K562 (cell line): Measurements from ENCODE around the gene DPAGT1. TPM values are rescaled to one million over a fixed set of nuclear protein-coding genes. Genes with fewer than 3 reads are reported as not detected.

Experiments
- ATAC-seq: fragments of 200-7000 bp; cut with Tn5 transposase; 3 replicates; pipeline ENCODE4 v1.9.1; 2020; ENCODE audit warnings: moderate library complexity
- BruUV-seq: library from RNA; stranded (reverse); fragments of 400-500 nt; replicated peaks from 2 replicates; lab custom pipeline; 2021; lab: Mats Ljungman, UMichigan
- CTCF ChIA-PET: fragments of 300-600 bp; formaldehyde crosslinking; extraction: SDS; loops from one replicate; lab custom pipeline; 2021; ENCODE audit warnings: low intra/inter-chr PET ratio; lab: Yijun Ruan, JAX
- POLR2A ChIA-PET: fragments of 300-600, 350-650 bp; sonication (Branson Sonifier 250); formaldehyde crosslinking; extraction: SDS; loops from one replicate; lab custom pipeline; 2021; ENCODE audit warnings: antibody characterized with exemption, inconsistent platforms; lab: Yijun Ruan, JAX
- DNase-seq, 4 experiments: peaks; one replicate each; pipeline versions ENCODE4 v3.0.0 to v3.0.0-alpha.2; 2011 to 2018; ENCODE audit warnings: low spot score in 3 of 4, mixed read lengths in 3 of 4; ENCODE audit errors: extremely low read depth in 1 of 4
- FAIRE-seq: peaks from 2 replicates; lab custom pipeline; 2011; peaks lifted over from hg19 to GRCh38; lab: Jason Lieb, UNC
- H2AFZ ChIP-seq: 2 replicates; pipeline ENCODE4 v1.6.0; 2011; ENCODE audit warnings: low read depth, low read length, control low read depth, inconsistent platforms
- H3K27ac ChIP-seq: fragments of 200-600 bp; 3 replicates; pipeline ENCODE4 v1.8.0; 2011; ENCODE audit warnings: low read depth, mild to moderate bottlenecking, control low read depth, inconsistent platforms, low read length, moderate library complexity, mixed read lengths; ENCODE audit errors: extremely low read depth
- H3K27me3 ChIP-seq, 2 experiments: fragments of 300-600 bp in 1 of 2; 2 replicates in 1 of 2; 3 replicates in 1 of 2; pipeline versions ENCODE4 v1.6.0 to v1.8.0; 2011; ENCODE audit warnings: inconsistent platforms in 2 of 2, low read length in 2 of 2, mild to moderate bottlenecking in 1 of 2, mixed read lengths in 1 of 2, moderate library complexity in 1 of 2; ENCODE audit not compliant: control insufficient read depth in 2 of 2, insufficient read depth in 2 of 2
- H3K36me3 ChIP-seq: fragments of 300-600 bp; 3 replicates; pipeline ENCODE4 v1.8.0; 2011; ENCODE audit warnings: mild to moderate bottlenecking, low read length, inconsistent platforms; ENCODE audit not compliant: control insufficient read depth, insufficient read depth
- H3K4me1 ChIP-seq, 2 experiments: fragments of 200-600 bp in 1 of 2; replicated peaks in 1 of 2; 2 replicates in 1 of 2; 3 replicates in 1 of 2; pipeline versions ENCODE4 v1.5.1 to v1.8.0; 2011; ENCODE audit warnings: inconsistent platforms in 2 of 2, low read length in 2 of 2, mild to moderate bottlenecking in 1 of 2, mixed read lengths in 1 of 2, moderate library complexity in 1 of 2; ENCODE audit not compliant: control insufficient read depth in 2 of 2, insufficient read depth in 2 of 2
- H3K4me2 ChIP-seq: 2 replicates; pipeline ENCODE4 v1.6.1; 2011; ENCODE audit warnings: low read length, control low read depth, inconsistent platforms, mixed read lengths; ENCODE audit not compliant: insufficient read depth
- H3K4me3 ChIP-seq: fragments of 200-600 bp; sonication (generic), shearing (Covaris generic); 2 replicates; pipeline ENCODE4 v1.5.1; 2016; ENCODE audit warnings: control low read depth, inconsistent platforms
- H3K79me2 ChIP-seq: fragments of 200-600 bp; 3 replicates; pipeline ENCODE4 v1.8.0; 2011; ENCODE audit warnings: low read length, inconsistent platforms; ENCODE audit not compliant: control insufficient read depth, insufficient read depth
- H3K9ac ChIP-seq, 2 experiments: 2 replicates each; pipeline versions ENCODE4 v1.6.0 to v1.6.1; 2011; ENCODE audit warnings: low read depth in 2 of 2, low read length in 2 of 2, control low read depth in 1 of 2, inconsistent platforms in 1 of 2, mild to moderate bottlenecking in 1 of 2, mixed read lengths in 1 of 2; ENCODE audit not compliant: insufficient read depth in 1 of 2
- H3K9me1 ChIP-seq: one replicate; pipeline ENCODE4 v1.6.0; 2011; ENCODE audit warnings: inconsistent platforms, mild to moderate bottlenecking, low read length, moderate library complexity; ENCODE audit not compliant: control insufficient read depth, insufficient read depth
- H3K9me3 ChIP-seq: replicated peaks from 2 replicates; pipeline ENCODE4 v1.5.1; 2011; ENCODE audit warnings: low read depth, low read length, inconsistent platforms; ENCODE audit not compliant: control insufficient read depth, insufficient read depth
- H4K20me1 ChIP-seq: replicated peaks from 2 replicates; pipeline ENCODE4 v1.6.1; 2011; ENCODE audit warnings: low read length, inconsistent platforms, mixed read lengths; ENCODE audit not compliant: control insufficient read depth, insufficient read depth
- C11orf30 ChIP-seq: fragments of 450-650 bp; IDR thresholded peaks from 2 replicates; pipeline ENCODE4 v1.6.1; 2016; ENCODE audit warnings: low read depth, mild to moderate bottlenecking
- CBX2 ChIP-seq: fragments of 200-600 bp; sonication (generic); IDR thresholded peaks from one replicate; pipeline ENCODE4 v1.6.1; 2012; ENCODE audit warnings: mild to moderate bottlenecking, low read length, inconsistent platforms; ENCODE audit not compliant: insufficient read depth, poor library complexity, severe bottlenecking
- CEBPG ChIP-seq, 3 experiments: fragments of 200-800 bp in 1 of 3; sonication (Bioruptor generic) in 1 of 3; sonication (generic) in 1 of 3; formaldehyde crosslinking in 1 of 3; IDR thresholded peaks in 2 of 3; conservative IDR thresholded peaks in 1 of 3; 2 replicates each; pipeline versions ENCODE4 v1.6.1 to v1.8.0; 2016 to 2022; ENCODE audit warnings: missing compliant biosample characterization in 2 of 3, missing genetic modification characterization in 2 of 3, mild to moderate bottlenecking in 1 of 3, missing genetic modification reagents in 1 of 3
- ETS2 ChIP-seq: IDR thresholded peaks from 2 replicates; pipeline ENCODE4 v1.6.1; 2016; ENCODE audit warnings: borderline replicate concordance, missing genetic modification characterization, mild to moderate bottlenecking, moderate library complexity, missing compliant biosample characterization; ENCODE audit not compliant: poor library complexity, severe bottlenecking
- GTF2E2 ChIP-seq: fragments of 200-800 bp; sonication (Bioruptor generic); IDR thresholded peaks from 2 replicates; pipeline ENCODE4 v1.6.1; 2016; ENCODE audit warnings: missing genetic modification characterization, missing compliant biosample characterization
- NCOA2 ChIP-seq, 2 experiments: fragments of 450-650 bp; IDR thresholded peaks; 2 replicates each; pipeline ENCODE4 v1.6.1; 2018; ENCODE audit warnings: mild to moderate bottlenecking in 2 of 2, moderate library complexity in 1 of 2; ENCODE audit not compliant: partially characterized antibody in 2 of 2
- SREBF2 ChIP-seq: sonication (generic); formaldehyde crosslinking; IDR thresholded peaks from 2 replicates; pipeline ENCODE4 v1.4.0; 2020; ENCODE audit warnings: mild to moderate bottlenecking, missing genetic modification reagents
- SRSF9 ChIP-seq: fragments of 200-400 bp; formaldehyde crosslinking; IDR thresholded peaks from 2 replicates; pipeline ENCODE4 v1.6.1; 2017; ENCODE audit warnings: low read depth, low read length, borderline replicate concordance
- WGBS: fragments of 100-300 bp; shearing (Covaris generic); methylation state at CpG from one replicate; pipeline ENCODE4 v1.1.6; 2016; ENCODE audit warnings: low coverage, mixed read lengths; ENCODE audit not compliant: insufficient coverage; ENCODE audit errors: missing lambda C conversion rate; 5-methylcytosine and 5-hydroxymethylcytosine counted together
- in situ Hi-C: fragments of 300-500 bp; cut with MboI; formaldehyde crosslinking; loops from 4 replicates; pipeline ENCODE4 v1.15.0; 2018; ENCODE audit warnings: inconsistent platforms, mixed read lengths
- intact Hi-C: fragments of 100-400 bp; cut with micrococcal nuclease; formaldehyde crosslinking; loops from 2 replicates; pipeline ENCODE4 v1.14.2; 2022
- polyA plus RNA-seq, 8 experiments: library from polyadenylated mRNA; depleted of rRNA in 4 of 8; stranded (reverse) in 5 of 8; unstranded in 3 of 8; fragments of >200 nt; fragmentation: Nextera tagmentation in 2 of 8; fragmentation: Illumina TruSeq in 1 of 8; extraction: Ambion mirVana in 2 of 8; extraction: Trizol in 1 of 8; gene quantifications; 2 replicates each; pipeline versions ENCODE4 v1.2.1 to v1.2.3, GENCODE V29; 2011 to 2014; ENCODE audit warnings: inconsistent platforms in 1 of 8, missing spikeins in 1 of 8
- total RNA-seq, 7 experiments: library from RNA; depleted of rRNA in 6 of 7; stranded (reverse); fragments of >200 nt in 6 of 7; fragmentation: Illumina TruSeq in 2 of 7; extraction: Trizol in 2 of 7; gene quantifications; 2 replicates each; pipeline versions ENCODE4 v1.2.1 to v1.2.3, GENCODE V29; 2011 to 2021; ENCODE audit warnings: low replicate concordance in 1 of 7
- TF ChIP-seq, protein P1 (sequence below): fragments of 450-650 bp; IDR thresholded peaks from 2 replicates; pipeline ENCODE4 v1.6.1; 2016; ENCODE audit warnings: low read depth

The DPAGT1 gene
- total and polyA plus RNA-seq, 9 of the 15 experiments (the other 6 are each of a cell fraction or from before 2014, with no cell fraction given) = 29.9 to 135 (median 85.0) TPM

DNA sequence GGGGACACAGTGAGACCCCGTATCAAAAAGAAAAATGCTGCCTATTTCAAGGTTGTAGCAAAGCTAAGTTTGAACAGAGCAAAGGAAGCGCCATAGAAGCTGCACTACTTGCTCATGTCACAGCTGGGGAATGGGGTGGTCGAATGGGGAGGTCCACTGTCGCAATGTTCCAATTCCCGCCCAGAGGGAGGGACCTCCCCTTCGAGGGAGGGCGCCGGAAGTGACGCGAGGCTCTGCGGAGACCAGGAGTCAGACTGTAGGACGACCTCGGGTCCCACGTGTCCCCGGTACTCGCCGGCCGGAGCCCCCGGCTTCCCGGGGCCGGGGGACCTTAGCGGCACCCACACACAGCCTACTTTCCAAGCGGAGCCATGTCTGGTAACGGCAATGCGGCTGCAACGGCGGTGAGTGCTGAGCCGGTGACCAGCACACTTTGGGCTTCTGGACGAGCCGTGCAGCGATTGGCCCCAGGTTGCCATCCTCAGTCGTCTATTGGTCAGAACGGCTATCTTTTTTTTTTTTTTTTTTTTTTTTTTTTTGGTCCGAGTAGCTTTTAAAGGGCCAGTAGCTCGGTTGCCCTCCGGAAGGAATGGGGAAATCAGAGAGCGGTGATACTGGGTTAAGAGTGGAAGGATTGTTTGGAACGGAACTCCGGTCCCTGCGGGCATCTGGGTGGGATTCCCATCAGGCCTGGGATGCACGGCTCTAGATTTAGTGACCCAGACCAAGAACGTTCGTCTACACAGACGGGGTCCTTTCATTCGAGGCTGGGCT, 16.8 kb downstream of the DPAGT1 start, which contains the start of gene HMBS:
TSS of gene HMBS (plus strand) at position 219 of the 774 bp plus-strand sequence. CDS start at position 372, 153 bp downstream.
- BruUV-seq = no TSS peak
- H3K9me3 ChIP-seq = no peaks in the 10 kb centered on the region
- no peaks in the 10 kb centered on the region for H3K9me1 ChIP-seq
- H3K9ac ChIP-seq = peak within 1 kb of the TSS; percentile 91 to 93
- under 1% methylated on average over 41 of the region's 45 CpGs for WGBS
- in situ Hi-C loops = no loop called here
- ATAC-seq (peak; percentile 82), FAIRE-seq (peak; percentile 90), DNase-seq (peak; percentile 86 to 98 (median 88))
- H3K79me2 ChIP-seq = peaks cover 48% of the 10 kb centered on the region
- peak within 1 kb of the TSS; percentile 91 for H2AFZ ChIP-seq
- H3K27me3 ChIP-seq = no peaks in the 10 kb centered on the region
- no peaks in the 10 kb centered on the region for H4K20me1 ChIP-seq
- intact Hi-C loops = loop anchor here (2.0 to 5.0 kb wide), 2 partner anchors 18 to 68 kb away; partner anchors contain the start of genes RPS25, TRAPPC4 and VPS11
- peaks cover 44% of the 10 kb centered on the region for H3K36me3 ChIP-seq
- H3K4me1 ChIP-seq = peaks cover 25 to 42% of the 10 kb centered on the region in 2 experiments; a peak in 4 of 5 replicates
- peak within 1 kb of the TSS; percentile 99 for H3K27ac ChIP-seq
- ChIA-PET POLR2A (interaction anchor here (0.6 to 5.8 kb wide), 18 partner anchors 9 to 1259 kb away, joined by 3 to 61 read pairs (median 4); partner anchors contain the start of genes C2CD2L, DPAGT1, HYOU1 and VPS11), CTCF (no interaction called here)
- H3K4me2 ChIP-seq = peak within 1 kb of the TSS; percentile 96
- peak within 1 kb of the TSS; percentile 79 for H3K4me3 ChIP-seq
- peak; percentile 64 for TF ChIP-seq C11orf30
- no peak for TF ChIP-seq ETS2 (tag)
- TF ChIP-seq, protein P1, sequence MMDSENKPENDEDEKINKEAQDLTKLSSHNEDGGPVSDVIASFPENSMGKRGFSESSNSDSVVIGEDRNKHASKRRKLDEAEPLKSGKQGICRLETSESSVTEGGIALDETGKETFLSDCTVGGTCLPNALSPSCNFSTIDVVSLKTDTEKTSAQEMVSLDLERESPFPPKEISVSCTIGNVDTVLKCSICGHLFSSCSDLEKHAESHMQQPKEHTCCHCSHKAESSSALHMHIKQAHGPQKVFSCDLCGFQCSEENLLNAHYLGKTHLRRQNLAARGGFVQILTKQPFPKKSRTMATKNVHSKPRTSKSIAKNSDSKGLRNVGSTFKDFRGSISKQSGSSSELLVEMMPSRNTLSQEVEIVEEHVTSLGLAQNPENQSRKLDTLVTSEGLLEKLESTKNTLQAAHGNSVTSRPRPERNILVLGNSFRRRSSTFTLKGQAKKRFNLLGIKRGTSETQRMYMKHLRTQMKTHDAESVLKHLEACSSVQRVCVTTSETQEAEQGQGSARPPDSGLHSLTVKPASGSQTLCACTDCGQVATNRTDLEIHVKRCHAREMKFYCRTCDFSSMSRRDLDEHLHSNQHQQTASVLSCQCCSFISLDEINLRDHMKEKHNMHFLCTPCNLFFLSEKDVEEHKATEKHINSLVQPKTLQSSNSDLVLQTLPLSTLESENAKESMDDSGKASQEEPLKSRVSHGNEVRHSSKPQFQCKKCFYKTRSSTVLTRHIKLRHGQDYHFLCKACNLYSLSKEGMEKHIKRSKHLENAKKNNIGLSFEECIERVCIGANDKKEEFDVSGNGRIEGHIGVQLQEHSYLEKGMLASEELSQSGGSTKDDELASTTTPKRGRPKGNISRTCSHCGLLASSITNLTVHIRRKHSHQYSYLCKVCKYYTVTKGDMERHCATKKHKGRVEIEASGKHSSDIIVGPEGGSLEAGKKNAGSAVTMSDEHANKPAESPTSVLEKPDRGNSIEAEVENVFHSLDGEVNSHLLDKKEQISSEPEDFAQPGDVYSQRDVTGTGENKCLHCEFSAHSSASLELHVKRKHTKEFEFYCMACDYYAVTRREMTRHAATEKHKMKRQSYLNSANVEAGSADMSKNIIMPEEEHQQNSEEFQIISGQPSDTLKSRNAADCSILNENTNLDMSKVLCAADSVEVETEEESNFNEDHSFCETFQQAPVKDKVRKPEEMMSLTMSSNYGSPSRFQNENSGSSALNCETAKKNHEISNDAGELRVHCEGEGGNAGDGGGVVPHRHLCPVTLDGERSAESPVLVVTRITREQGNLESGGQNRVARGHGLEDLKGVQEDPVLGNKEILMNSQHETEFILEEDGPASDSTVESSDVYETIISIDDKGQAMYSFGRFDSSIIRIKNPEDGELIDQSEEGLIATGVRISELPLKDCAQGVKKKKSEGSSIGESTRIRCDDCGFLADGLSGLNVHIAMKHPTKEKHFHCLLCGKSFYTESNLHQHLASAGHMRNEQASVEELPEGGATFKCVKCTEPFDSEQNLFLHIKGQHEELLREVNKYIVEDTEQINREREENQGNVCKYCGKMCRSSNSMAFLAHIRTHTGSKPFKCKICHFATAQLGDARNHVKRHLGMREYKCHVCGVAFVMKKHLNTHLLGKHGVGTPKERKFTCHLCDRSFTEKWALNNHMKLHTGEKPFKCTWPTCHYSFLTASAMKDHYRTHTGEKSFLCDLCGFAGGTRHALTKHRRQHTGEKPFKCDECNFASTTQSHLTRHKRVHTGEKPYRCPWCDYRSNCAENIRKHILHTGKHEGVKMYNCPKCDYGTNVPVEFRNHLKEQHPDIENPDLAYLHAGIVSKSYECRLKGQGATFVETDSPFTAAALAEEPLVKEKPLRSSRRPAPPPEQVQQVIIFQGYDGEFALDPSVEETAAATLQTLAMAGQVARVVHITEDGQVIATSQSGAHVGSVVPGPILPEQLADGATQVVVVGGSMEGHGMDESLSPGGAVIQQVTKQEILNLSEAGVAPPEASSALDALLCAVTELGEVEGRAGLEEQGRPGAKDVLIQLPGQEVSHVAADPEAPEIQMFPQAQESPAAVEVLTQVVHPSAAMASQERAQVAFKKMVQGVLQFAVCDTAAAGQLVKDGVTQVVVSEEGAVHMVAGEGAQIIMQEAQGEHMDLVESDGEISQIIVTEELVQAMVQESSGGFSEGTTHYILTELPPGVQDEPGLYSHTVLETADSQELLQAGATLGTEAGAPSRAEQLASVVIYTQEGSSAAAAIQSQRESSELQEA = no peak
- 0 out of 2 replicates have a peak, but pooled peaks have one; percentile 23 for TF ChIP-seq GTF2E2 (tag)
- no peak for TF ChIP-seq SRSF9
- TF ChIP-seq NCOA2 (IDR thresholded peaks at IDR 0.05; ENCODE audit: partially characterized antibody in 2 of 2) = no peak
- TF ChIP-seq CBX2 = no peak
- TF ChIP-seq SREBF2 (CRISPR knock-in tag) = no peak
- peak; percentile 92 for TF ChIP-seq CEBPG (CRISPR knock-in tag; IDR thresholded peaks at IDR 0.05)
- peak; percentile 76 to 86 for TF ChIP-seq CEBPG (tag; conservative IDR thresholded peaks at IDR 0.05 in 1 of 2, IDR thresholded peaks at IDR 0.05 in 1 of 2)
